MCF 10A (cell line): ENCODE results near the gene GALNT10. TPM values are rescaled to one million over a fixed set of nuclear protein-coding genes. Genes with fewer than 3 reads are reported as not detected.
A peak's percentile ranks its signal among the peaks of the same experiment; 100 is the strongest.

Source experiments
- BruUV-seq: library from RNA; stranded (reverse); fragments of 400-500 nt; replicated peaks from 2 replicates; lab custom pipeline; 2021; lab: Mats Ljungman, UMichigan
- CTCF ChIA-PET: fragments of 300-600 bp; sonication (Branson Sonifier 250); formaldehyde crosslinking; extraction: SDS; loops from one replicate; lab custom pipeline; 2021; ENCODE audit warnings: antibody characterized with exemption, inconsistent platforms; lab: Yijun Ruan, JAX
- POLR2A ChIA-PET: fragments of 300-600, 350-650 bp; sonication (Branson Sonifier 250); formaldehyde crosslinking; extraction: SDS; loops from one replicate; lab custom pipeline; 2020; ENCODE audit warnings: antibody characterized with exemption, inconsistent platforms; lab: Yijun Ruan, JAX
- DNase-seq: peaks from one replicate; pipeline ENCODE4 v3.0.0-alpha.2; 2018; ENCODE audit not compliant: unreplicated experiment
- H3K27ac Mint-ChIP-seq: one replicate; pipeline ENCODE4 v1.8.0; 2022; ENCODE audit warnings: mild to moderate bottlenecking, low read depth, mixed read lengths; ENCODE audit not compliant: unreplicated experiment
- H3K27me3 Mint-ChIP-seq: one replicate; pipeline ENCODE4 v1.8.0; 2022; ENCODE audit warnings: mixed read lengths; ENCODE audit not compliant: insufficient read depth, unreplicated experiment
- H3K36me3 Mint-ChIP-seq: one replicate; pipeline ENCODE4 v1.8.0; 2022; ENCODE audit warnings: mild to moderate bottlenecking, moderate library complexity, mixed read lengths; ENCODE audit not compliant: insufficient read depth, unreplicated experiment
- H3K4me1 Mint-ChIP-seq: one replicate; pipeline ENCODE4 v1.8.0; 2022; ENCODE audit warnings: mixed read lengths; ENCODE audit not compliant: insufficient read depth, unreplicated experiment
- H3K4me3 Mint-ChIP-seq: one replicate; pipeline ENCODE4 v1.8.0; 2022; ENCODE audit warnings: mild to moderate bottlenecking, moderate library complexity, mixed read lengths; ENCODE audit not compliant: unreplicated experiment
- H3K9me3 Mint-ChIP-seq: one replicate; pipeline ENCODE4 v1.8.0; 2022; ENCODE audit warnings: mixed read lengths; ENCODE audit not compliant: unreplicated experiment
- CTCF ChIP-seq: fragments of 200-600 bp; IDR thresholded peaks from one replicate; pipeline ENCODE4 v1.8.0; 2022; ENCODE audit warnings: antibody characterized with exemption, mild to moderate bottlenecking; ENCODE audit not compliant: unreplicated experiment
- intact Hi-C: fragments of 100-400 bp; cut with micrococcal nuclease; formaldehyde crosslinking; loops from 2 replicates; pipeline ENCODE4 v1.14.1; 2022
- total RNA-seq: library from RNA; stranded (reverse); gene quantifications from 2 replicates; pipeline ENCODE4 v1.2.3, GENCODE V29; 2022

The GALNT10 gene
- total RNA-seq, 1 experiment from 2014 or later = 57.4 TPM

GRCh38 chr5:154176181-154176580, 14.4 kb upstream of the GALNT10 start:
- H3K36me3 Mint-ChIP-seq = no peaks in the 10 kb centered on the region
- H3K9me3 Mint-ChIP-seq = no peaks in the 10 kb centered on the region
- peak; percentile 53 for DNase-seq
- ChIA-PET POLR2A (interaction anchor here (0.6 to 0.9 kb wide), 2 partner anchors 10 to 38 kb away, joined by 3 read pairs; no protein-coding TSS in a partner anchor), CTCF (interaction anchor here (0.6 to 6.1 kb wide), 7 partner anchors 14 to 210 kb away, joined by 3 to 72 read pairs (median 3); partner anchors contain the start of gene GALNT10)
- H3K4me3 Mint-ChIP-seq = no peak overlapping the region
- BruUV-seq = no TSS peak
- peaks cover 30% of the 10 kb centered on the region for H3K27me3 Mint-ChIP-seq
- TF ChIP-seq CTCF = no peak
- intact Hi-C loops = no loop called here
- no peak overlapping the region for H3K27ac Mint-ChIP-seq
- H3K4me1 Mint-ChIP-seq = peaks cover 15% of the 10 kb centered on the region

- TF ChIP-seq CTCF = no peak
- intact Hi-C loops = no loop called here
- ChIA-PET POLR2A (interaction anchor here (0.5 to 2.8 kb wide), 5 partner anchors 15 to 701 kb away, joined by 3 to 9 read pairs (median 3); no protein-coding TSS in a partner anchor), CTCF (interaction anchor here (0.5 to 13.2 kb wide), 20 partner anchors 8 to 225 kb away, joined by 3 to 355 read pairs (median 6); partner anchors contain the start of genes FAM114A2, GALNT10 and MFAP3)
- Mint-ChIP-seq H3K27me3 (peaks cover 41% of the 10 kb centered on the region), H3K4me1 (peaks cover 10% of the 10 kb centered on the region), H3K36me3 (no peaks in the 10 kb centered on the region), H3K27ac (no peak overlapping the region), H3K4me3 (no peak overlapping the region), H3K9me3 (no peaks in the 10 kb centered on the region)
- BruUV-seq = no TSS peak
- peak; percentile 40 for DNase-seq
These were observed 11.9 kb upstream of the GALNT10 start for GRCh38 chr5:154178661-154179060.

- intact Hi-C loops = loop anchor here (1.0 to 5.0 kb wide), 4 partner anchors 108 to 1648 kb away; no protein-coding TSS in a partner anchor
- BruUV-seq = no TSS peak
- no peaks in the 10 kb centered on the region for H3K36me3 Mint-ChIP-seq
- H3K4me1 Mint-ChIP-seq = peaks cover 9% of the 10 kb centered on the region
- peaks cover 41% of the 10 kb centered on the region for H3K27me3 Mint-ChIP-seq
- H3K27ac Mint-ChIP-seq = no peak overlapping the region
- peak; percentile 81 for DNase-seq
- no peaks in the 10 kb centered on the region for H3K9me3 Mint-ChIP-seq
- TF ChIP-seq CTCF = peak; percentile 88
- ChIA-PET POLR2A (interaction anchor here (0.6 to 2.8 kb wide), 4 partner anchors 16 to 665 kb away, joined by 3 to 9 read pairs (median 3); no protein-coding TSS in a partner anchor), CTCF (interaction anchor here (0.6 to 13.2 kb wide), 74 partner anchors 8 to 1646 kb away, joined by 3 to 355 read pairs (median 4); partner anchors contain the start of gene GALNT10)
- no peak overlapping the region for H3K4me3 Mint-ChIP-seq
These were observed 10.5 kb upstream of the GALNT10 start for GRCh38 chr5:154179846-154180710.

GRCh38 chr5:154181161-154181560, 9.4 kb upstream of the GALNT10 start:
- Mint-ChIP-seq H3K9me3 (no peaks in the 10 kb centered on the region), H3K4me1 (peaks cover 8% of the 10 kb centered on the region), H3K27me3 (peaks cover 41% of the 10 kb centered on the region), H3K36me3 (no peaks in the 10 kb centered on the region), H3K27ac (no peak overlapping the region), H3K4me3 (no peak overlapping the region)
- no peak for TF ChIP-seq CTCF
- POLR2A ChIA-PET = interaction anchor here (1.0 to 2.8 kb wide), 2 partner anchors 103 to 109 kb away, joined by 3 to 9 read pairs; no protein-coding TSS in a partner anchor
- intact Hi-C loops = loop anchor here (5.0 kb wide), 1 partner anchor 1649 kb away; no protein-coding TSS in a partner anchor
- no TSS peak for BruUV-seq
- CTCF ChIA-PET = interaction anchor here (0.6 to 13.2 kb wide), 35 partner anchors 9 to 1224 kb away, joined by 3 to 355 read pairs (median 4); partner anchors contain the start of gene GALNT10
- DNase-seq = no peak
